ENCODE data around the gene DEPDC1B. TPM values are rescaled to one million over a fixed set of nuclear protein-coding genes. Genes with fewer than 3 reads are reported as not detected.

Gene DEPDC1B
- total RNA-seq, 1 donor from 2014 or later, result 6.4 TPM

- H3K27me3 Mint-ChIP-seq (ENCODE audit: unreplicated experiment), result no peaks in the 10 kb centered on the region
- TF ChIP-seq CTCF (IDR thresholded peaks at IDR 0.05; ENCODE audit: unreplicated experiment), result no peak
- H3K4me3 Mint-ChIP-seq (ENCODE audit: unreplicated experiment), result no peak overlapping the region
- no peaks in the 10 kb centered on the region for H3K9me3 Mint-ChIP-seq (ENCODE audit: unreplicated experiment)
- no peak for DNase-seq (ENCODE audit: low spot score)
- H3K4me1 Mint-ChIP-seq (ENCODE audit: unreplicated experiment), result no peaks in the 10 kb centered on the region
- no peak overlapping the region for H3K27ac Mint-ChIP-seq (ENCODE audit: unreplicated experiment)
- peaks cover 3% of the 10 kb centered on the region for H3K36me3 Mint-ChIP-seq (ENCODE audit: low read depth, unreplicated experiment)
Measured at GRCh38 chr5:60550311-60550710, 149.7 kb downstream of the DEPDC1B start.

- Mint-ChIP-seq H3K4me1 (ENCODE audit: unreplicated experiment) (no peaks in the 10 kb centered on the region), H3K9me3 (ENCODE audit: unreplicated experiment) (no peaks in the 10 kb centered on the region), H3K27ac (ENCODE audit: unreplicated experiment) (no peak overlapping the region), H3K27me3 (ENCODE audit: unreplicated experiment) (no peaks in the 10 kb centered on the region), H3K36me3 (ENCODE audit: low read depth, unreplicated experiment) (no peaks in the 10 kb centered on the region), H3K4me3 (ENCODE audit: unreplicated experiment) (no peak overlapping the region)
- TF ChIP-seq CTCF (IDR thresholded peaks at IDR 0.05; ENCODE audit: unreplicated experiment), result no peak
- DNase-seq (ENCODE audit: low spot score), result no peak
Measured at GRCh38 chr5:60549841-60550240, 150.1 kb downstream of the DEPDC1B start.

Other genes with a start within 250 kb of the DEPDC1B start
- gene ELOVL7, start 144.1 kb upstream of the DEPDC1B start, total RNA-seq (ENCODE audit: unreplicated experiment), result 4.4 TPM
- gene ERCC8, start 244.9 kb upstream of the DEPDC1B start, total RNA-seq (ENCODE audit: unreplicated experiment), result 15.3 TPM
- 13.9 TPM for gene NDUFAF2, start 245.0 kb upstream of the DEPDC1B start, total RNA-seq (ENCODE audit: unreplicated experiment)

Measured in endothelial cell (in vitro differentiated cells).